GM12878 (cell line): ENCODE data around the gene PYM1. TPM values are rescaled to one million over a fixed set of nuclear protein-coding genes. Genes with fewer than 3 reads are reported as not detected.

ENCODE experiments used
- BCL11A ChIP-seq: IDR thresholded peaks from 2 replicates; pipeline ENCODE4 v1.6.1; 2011; ENCODE audit warnings: low read depth, low read length
- BRCA1 ChIP-seq: IDR thresholded peaks from 2 replicates; pipeline ENCODE4 v1.6.1; 2011; ENCODE audit warnings: low read depth, low read length, improper control_type of control experiment
- CEBPZ ChIP-seq: fragments of 150-350 bp; IDR thresholded peaks from 2 replicates; pipeline ENCODE4 v1.6.1; 2016; ENCODE audit warnings: low read depth, low read length
- CREM ChIP-seq: IDR thresholded peaks from 2 replicates; pipeline ENCODE4 v1.6.1; 2014; ENCODE audit warnings: antibody characterized with exemption, low read depth
- HSF1 ChIP-seq: fragments of 150-350 bp; IDR thresholded peaks from 2 replicates; pipeline ENCODE4 v1.6.1; 2014; ENCODE audit warnings: mild to moderate bottlenecking, low read depth, low read length
- IKZF1 ChIP-seq: fragments of 450-650 bp; conservative IDR thresholded peaks from 2 replicates; pipeline ENCODE4 v1.6.1; 2017; ENCODE audit warnings: antibody characterized with exemption, mild to moderate bottlenecking
- IRF4 ChIP-seq: IDR thresholded peaks from 2 replicates; pipeline ENCODE4 v1.6.1; 2011; ENCODE audit warnings: low read depth, low read length
- KAT2A ChIP-seq: conservative IDR thresholded peaks from 2 replicates; pipeline ENCODE4 v1.6.1; 2011; ENCODE audit warnings: low read depth, low read length; ENCODE audit not compliant: control insufficient read depth
- NFIC ChIP-seq: IDR thresholded peaks from 2 replicates; pipeline ENCODE4 v1.6.1; 2012; ENCODE audit warnings: low read depth, mild to moderate bottlenecking, inconsistent platforms, low read length, moderate library complexity
- NFYA ChIP-seq: IDR thresholded peaks from 2 replicates; pipeline ENCODE4 v1.6.1; 2011; ENCODE audit warnings: low read depth, mild to moderate bottlenecking, low read length, improper control_type of control experiment, borderline replicate concordance
- PAX5 ChIP-seq: IDR thresholded peaks from 2 replicates; pipeline ENCODE4 v1.6.1; 2011; ENCODE audit warnings: low read depth, low read length, borderline replicate concordance
- PAX8 ChIP-seq: fragments of 450-650 bp; IDR thresholded peaks from 2 replicates; pipeline ENCODE4 v1.6.1; 2017; ENCODE audit warnings: mild to moderate bottlenecking, moderate library complexity
- POLR2AphosphoS2 ChIP-seq: IDR thresholded peaks from 2 replicates; pipeline ENCODE4 v1.6.1; 2011; ENCODE audit warnings: low read depth, mild to moderate bottlenecking, low read length, improper control_type of control experiment, moderate library complexity
- RELA ChIP-seq: fragments of 450-650 bp; IDR thresholded peaks from 2 replicates; pipeline ENCODE4 v1.8.0; 2014; ENCODE audit warnings: borderline replicate concordance; ENCODE audit not compliant: partially characterized antibody
- SMARCA5 ChIP-seq: fragments of 450-650 bp; IDR thresholded peaks from 2 replicates; pipeline ENCODE4 v1.6.1; 2017; ENCODE audit warnings: mild to moderate bottlenecking
- SREBF1 ChIP-seq: IDR thresholded peaks from 2 replicates; pipeline ENCODE4 v1.6.1; 2012; ENCODE audit warnings: mild to moderate bottlenecking, low read length
- SREBF2 ChIP-seq: IDR thresholded peaks from 2 replicates; pipeline ENCODE4 v1.6.1; 2012; ENCODE audit warnings: mild to moderate bottlenecking, low read length
- SUPT20H ChIP-seq: IDR thresholded peaks from 2 replicates; pipeline ENCODE4 v1.6.1; 2011; ENCODE audit warnings: low read depth, mild to moderate bottlenecking, low read length, moderate library complexity, borderline replicate concordance; ENCODE audit not compliant: control insufficient read depth
- TCF12 ChIP-seq: IDR thresholded peaks from 2 replicates; pipeline ENCODE4 v1.6.1; 2011; ENCODE audit warnings: low read depth, mild to moderate bottlenecking, low read length
- YY1 ChIP-seq: IDR thresholded peaks from 2 replicates; pipeline ENCODE4 v1.6.1; 2011; ENCODE audit warnings: low read depth, mild to moderate bottlenecking, low read length
- ZBED1 ChIP-seq: IDR thresholded peaks from 2 replicates; pipeline ENCODE4 v1.6.1; 2016; ENCODE audit warnings: borderline replicate concordance
- ZNF207 ChIP-seq: fragments of 450-650 bp; IDR thresholded peaks from 2 replicates; pipeline ENCODE4 v1.6.1; 2014; ENCODE audit warnings: antibody characterized with exemption, mild to moderate bottlenecking, borderline replicate concordance
- ZNF274 ChIP-seq: IDR thresholded peaks from one replicate; pipeline ENCODE4 v1.8.0; 2011; ENCODE audit not compliant: insufficient read length, insufficient read depth
- ZNF622 ChIP-seq: fragments of 450-650 bp; IDR thresholded peaks from 2 replicates; pipeline ENCODE4 v1.6.1; 2017; ENCODE audit warnings: mild to moderate bottlenecking, inconsistent platforms
- polyA plus RNA-seq, 11 experiments: library from polyadenylated mRNA; depleted of rRNA in 4 of 11; unstranded in 6 of 11; stranded (reverse) in 5 of 11; fragments of >200 nt; fragmentation: Nextera tagmentation in 4 of 11; fragmentation: Illumina TruSeq in 1 of 11; extraction: Ambion mirVana in 4 of 11; extraction: Trizol in 1 of 11; gene quantifications; 1 replicate in 1 of 11; 2 replicates in 10 of 11; pipeline versions ENCODE4 v1.2.1 to v1.2.3, GENCODE V29; 2011 to 2016; ENCODE audit warnings: inconsistent platforms in 2 of 11, missing spikeins in 2 of 11, low read depth in 1 of 11
- total RNA-seq, 4 experiments: library from RNA; depleted of rRNA in 3 of 4; stranded (reverse); fragments of >200 nt in 3 of 4; fragmentation: Illumina TruSeq in 1 of 4; extraction: Trizol in 1 of 4; gene quantifications; 2 replicates each; pipeline versions ENCODE4 v1.2.1 to v1.2.3, GENCODE V29; 2013 to 2021
- TF ChIP-seq, protein P1 (sequence below): fragments of 450-650 bp; IDR thresholded peaks from 2 replicates; pipeline ENCODE4 v1.6.1; 2017; ENCODE audit warnings: borderline replicate concordance
- TF ChIP-seq, protein P2 (sequence below): fragments of 450-650 bp; IDR thresholded peaks from 2 replicates; pipeline ENCODE4 v1.6.1; 2017; ENCODE audit warnings: antibody characterized with exemption, mild to moderate bottlenecking, moderate library complexity

Gene PYM1
- total and polyA plus RNA-seq, 10 of the 15 experiments (the other 5 are each of a cell fraction or from before 2014, with no cell fraction given): 33.9 to 93.4 (median 55.8) TPM

DNA sequence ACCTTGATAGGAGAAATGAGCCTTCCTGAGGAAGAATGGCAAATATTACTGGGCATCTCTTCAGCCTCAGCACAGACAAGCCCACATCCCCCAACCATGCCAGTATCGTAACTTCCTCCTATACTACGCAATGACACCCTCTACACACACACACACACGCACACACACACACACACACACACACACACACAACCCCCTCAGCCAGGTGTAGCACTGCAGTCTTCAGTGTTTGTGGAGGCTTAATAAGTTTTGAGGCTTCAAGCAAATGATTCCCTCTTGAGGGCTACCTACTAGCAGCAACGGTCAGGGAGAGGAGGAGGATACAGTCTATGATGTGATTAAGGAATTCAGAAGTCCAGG is 4.8 kb upstream of the PYM1 start (continued):
- TF ChIP-seq, protein P1, sequence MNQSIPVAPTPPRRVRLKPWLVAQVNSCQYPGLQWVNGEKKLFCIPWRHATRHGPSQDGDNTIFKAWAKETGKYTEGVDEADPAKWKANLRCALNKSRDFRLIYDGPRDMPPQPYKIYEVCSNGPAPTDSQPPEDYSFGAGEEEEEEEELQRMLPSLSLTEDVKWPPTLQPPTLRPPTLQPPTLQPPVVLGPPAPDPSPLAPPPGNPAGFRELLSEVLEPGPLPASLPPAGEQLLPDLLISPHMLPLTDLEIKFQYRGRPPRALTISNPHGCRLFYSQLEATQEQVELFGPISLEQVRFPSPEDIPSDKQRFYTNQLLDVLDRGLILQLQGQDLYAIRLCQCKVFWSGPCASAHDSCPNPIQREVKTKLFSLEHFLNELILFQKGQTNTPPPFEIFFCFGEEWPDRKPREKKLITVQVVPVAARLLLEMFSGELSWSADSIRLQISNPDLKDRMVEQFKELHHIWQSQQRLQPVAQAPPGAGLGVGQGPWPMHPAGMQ: no peak
- TF ChIP-seq KAT2A (no peak), CEBPZ (no peak), CREM (peak; percentile 89), SREBF1 (no peak), ZNF622 (0 out of 2 replicates have a peak, but pooled peaks have one; percentile 16), IKZF1 (0 out of 2 replicates have a peak, but pooled peaks have one; percentile 34), YY1 (no peak), ZBED1 (peak; percentile 78; the same call in 1 of the 2 replicates), IRF4 (no peak), PAX5 (no peak), NFIC (no peak), POLR2AphosphoS2 (no peak), NFYA (no peak), BCL11A (no peak), RELA (no peak), HSF1 (no peak), ZNF207 (no peak), SUPT20H (no peak), TCF12 (0 out of 2 replicates have a peak, but pooled peaks have one; percentile 18), SREBF2 (no peak), BRCA1 (no peak), ZNF274 (no peak), SMARCA5 (no peak), PAX8 (no peak)
- TF ChIP-seq, protein P2, sequence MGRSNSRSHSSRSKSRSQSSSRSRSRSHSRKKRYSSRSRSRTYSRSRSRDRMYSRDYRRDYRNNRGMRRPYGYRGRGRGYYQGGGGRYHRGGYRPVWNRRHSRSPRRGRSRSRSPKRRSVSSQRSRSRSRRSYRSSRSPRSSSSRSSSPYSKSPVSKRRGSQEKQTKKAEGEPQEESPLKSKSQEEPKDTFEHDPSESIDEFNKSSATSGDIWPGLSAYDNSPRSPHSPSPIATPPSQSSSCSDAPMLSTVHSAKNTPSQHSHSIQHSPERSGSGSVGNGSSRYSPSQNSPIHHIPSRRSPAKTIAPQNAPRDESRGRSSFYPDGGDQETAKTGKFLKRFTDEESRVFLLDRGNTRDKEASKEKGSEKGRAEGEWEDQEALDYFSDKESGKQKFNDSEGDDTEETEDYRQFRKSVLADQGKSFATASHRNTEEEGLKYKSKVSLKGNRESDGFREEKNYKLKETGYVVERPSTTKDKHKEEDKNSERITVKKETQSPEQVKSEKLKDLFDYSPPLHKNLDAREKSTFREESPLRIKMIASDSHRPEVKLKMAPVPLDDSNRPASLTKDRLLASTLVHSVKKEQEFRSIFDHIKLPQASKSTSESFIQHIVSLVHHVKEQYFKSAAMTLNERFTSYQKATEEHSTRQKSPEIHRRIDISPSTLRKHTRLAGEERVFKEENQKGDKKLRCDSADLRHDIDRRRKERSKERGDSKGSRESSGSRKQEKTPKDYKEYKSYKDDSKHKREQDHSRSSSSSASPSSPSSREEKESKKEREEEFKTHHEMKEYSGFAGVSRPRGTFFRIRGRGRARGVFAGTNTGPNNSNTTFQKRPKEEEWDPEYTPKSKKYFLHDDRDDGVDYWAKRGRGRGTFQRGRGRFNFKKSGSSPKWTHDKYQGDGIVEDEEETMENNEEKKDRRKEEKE: no peak
